SK-N-SH (cell line): ENCODE measurements around the gene CISTR.

Experiments
- EP300 ChIP-seq, 2 experiments: IDR thresholded peaks; 2 replicates each; pipeline versions ENCODE4 v1.4.0 to v1.6.1; 2012; ENCODE audit warnings: borderline replicate concordance in 1 of 2, low read depth in 1 of 2, low read length in 1 of 2
- FOSL2 ChIP-seq: IDR thresholded peaks from 2 replicates; pipeline ENCODE4 v1.4.0; 2012; ENCODE audit warnings: low read depth, mild to moderate bottlenecking, moderate library complexity, borderline replicate concordance
- FOXJ3 ChIP-seq: sonication (generic); formaldehyde crosslinking; IDR thresholded peaks from 2 replicates; pipeline ENCODE4 v1.5.1; 2020; ENCODE audit warnings: mild to moderate bottlenecking, missing genetic modification reagents
- NRF1 ChIP-seq: IDR thresholded peaks from 2 replicates; pipeline ENCODE4 v1.6.1; 2012; ENCODE audit warnings: low read depth, mild to moderate bottlenecking, low read length
- POLR2AphosphoS5 ChIP-seq: IDR thresholded peaks from 2 replicates; pipeline ENCODE4 v1.6.1; 2012; ENCODE audit warnings: low read depth, low read length
- RAD21 ChIP-seq: IDR thresholded peaks from 2 replicates; pipeline ENCODE4 v1.6.1; 2012; ENCODE audit warnings: mild to moderate bottlenecking, low read length
- RCOR1 ChIP-seq: fragments of 150-350 bp; IDR thresholded peaks from 2 replicates; pipeline ENCODE4 v1.6.1; 2017; ENCODE audit warnings: antibody characterized with exemption, low read length
- RXRA ChIP-seq: IDR thresholded peaks from 2 replicates; pipeline ENCODE4 v1.4.0; 2012; ENCODE audit warnings: low read depth, mild to moderate bottlenecking, borderline replicate concordance
- TF ChIP-seq, protein P1 (sequence below): IDR thresholded peaks from 2 replicates; pipeline ENCODE4; 2012
- TF ChIP-seq, protein P2 (sequence below): fragments of 200-600 bp; sonication (generic); IDR thresholded peaks from 2 replicates; pipeline ENCODE4 v1.6.1; 2017; ENCODE audit warnings: antibody characterized with exemption, mild to moderate bottlenecking, moderate library complexity
- TF ChIP-seq, protein P3 (sequence below): IDR thresholded peaks from 2 replicates; pipeline ENCODE4 v1.4.0; 2012; ENCODE audit warnings: low read depth
- TF ChIP-seq, protein P4 (sequence below): IDR thresholded peaks from 2 replicates; pipeline ENCODE4 v1.6.1; 2012; ENCODE audit warnings: mild to moderate bottlenecking, low read depth, low read length, moderate library complexity

DNA sequence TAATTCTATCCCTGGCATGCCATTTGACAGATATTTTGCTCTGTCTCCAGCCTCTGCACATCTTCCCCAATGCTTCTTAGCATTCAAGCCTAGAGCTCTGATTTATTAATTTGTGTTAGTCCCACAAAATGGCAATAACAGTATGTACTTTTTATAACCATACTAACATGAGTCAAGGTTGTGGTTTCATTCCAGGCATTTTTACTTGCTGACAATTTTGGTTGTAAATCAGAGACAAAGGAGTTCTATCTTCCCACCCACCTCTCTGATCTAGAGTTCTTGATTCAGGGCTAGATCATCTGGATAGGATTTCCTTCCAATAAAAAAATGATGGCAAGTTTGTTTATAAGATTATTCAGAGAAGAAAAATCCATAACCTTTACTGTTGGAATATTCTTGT, 18.5 kb upstream of the CISTR start:
- TF ChIP-seq, protein P1, sequence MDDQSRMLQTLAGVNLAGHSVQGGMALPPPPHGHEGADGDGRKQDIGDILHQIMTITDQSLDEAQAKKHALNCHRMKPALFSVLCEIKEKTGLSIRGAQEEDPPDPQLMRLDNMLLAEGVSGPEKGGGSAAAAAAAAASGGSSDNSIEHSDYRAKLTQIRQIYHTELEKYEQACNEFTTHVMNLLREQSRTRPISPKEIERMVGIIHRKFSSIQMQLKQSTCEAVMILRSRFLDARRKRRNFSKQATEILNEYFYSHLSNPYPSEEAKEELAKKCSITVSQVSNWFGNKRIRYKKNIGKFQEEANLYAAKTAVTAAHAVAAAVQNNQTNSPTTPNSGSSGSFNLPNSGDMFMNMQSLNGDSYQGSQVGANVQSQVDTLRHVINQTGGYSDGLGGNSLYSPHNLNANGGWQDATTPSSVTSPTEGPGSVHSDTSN, result peak; percentile 78
- TF ChIP-seq RAD21, result no peak
- peak; percentile 84 for TF ChIP-seq FOSL2
- TF ChIP-seq, protein P2, sequence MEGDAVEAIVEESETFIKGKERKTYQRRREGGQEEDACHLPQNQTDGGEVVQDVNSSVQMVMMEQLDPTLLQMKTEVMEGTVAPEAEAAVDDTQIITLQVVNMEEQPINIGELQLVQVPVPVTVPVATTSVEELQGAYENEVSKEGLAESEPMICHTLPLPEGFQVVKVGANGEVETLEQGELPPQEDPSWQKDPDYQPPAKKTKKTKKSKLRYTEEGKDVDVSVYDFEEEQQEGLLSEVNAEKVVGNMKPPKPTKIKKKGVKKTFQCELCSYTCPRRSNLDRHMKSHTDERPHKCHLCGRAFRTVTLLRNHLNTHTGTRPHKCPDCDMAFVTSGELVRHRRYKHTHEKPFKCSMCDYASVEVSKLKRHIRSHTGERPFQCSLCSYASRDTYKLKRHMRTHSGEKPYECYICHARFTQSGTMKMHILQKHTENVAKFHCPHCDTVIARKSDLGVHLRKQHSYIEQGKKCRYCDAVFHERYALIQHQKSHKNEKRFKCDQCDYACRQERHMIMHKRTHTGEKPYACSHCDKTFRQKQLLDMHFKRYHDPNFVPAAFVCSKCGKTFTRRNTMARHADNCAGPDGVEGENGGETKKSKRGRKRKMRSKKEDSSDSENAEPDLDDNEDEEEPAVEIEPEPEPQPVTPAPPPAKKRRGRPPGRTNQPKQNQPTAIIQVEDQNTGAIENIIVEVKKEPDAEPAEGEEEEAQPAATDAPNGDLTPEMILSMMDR, result no peak
- TF ChIP-seq EP300 (IDR thresholded peaks at IDR 0.05; ENCODE audit: borderline replicate concordance in 1 of 2, low read depth in 1 of 2, low read length in 1 of 2), result peak in 1 of 2 experiments; percentile 66; a peak in 1 of 4 replicates
- TF ChIP-seq POLR2AphosphoS5, result peak; percentile 32; the same call in 1 of the 2 replicates
- TF ChIP-seq, protein P3, sequence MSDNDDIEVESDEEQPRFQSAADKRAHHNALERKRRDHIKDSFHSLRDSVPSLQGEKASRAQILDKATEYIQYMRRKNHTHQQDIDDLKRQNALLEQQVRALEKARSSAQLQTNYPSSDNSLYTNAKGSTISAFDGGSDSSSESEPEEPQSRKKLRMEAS, result 0 out of 2 replicates have a peak, but pooled peaks have one; percentile 14
- peak; percentile 26; the same call in 1 of the 2 replicates for TF ChIP-seq RXRA
- TF ChIP-seq, protein P4, sequence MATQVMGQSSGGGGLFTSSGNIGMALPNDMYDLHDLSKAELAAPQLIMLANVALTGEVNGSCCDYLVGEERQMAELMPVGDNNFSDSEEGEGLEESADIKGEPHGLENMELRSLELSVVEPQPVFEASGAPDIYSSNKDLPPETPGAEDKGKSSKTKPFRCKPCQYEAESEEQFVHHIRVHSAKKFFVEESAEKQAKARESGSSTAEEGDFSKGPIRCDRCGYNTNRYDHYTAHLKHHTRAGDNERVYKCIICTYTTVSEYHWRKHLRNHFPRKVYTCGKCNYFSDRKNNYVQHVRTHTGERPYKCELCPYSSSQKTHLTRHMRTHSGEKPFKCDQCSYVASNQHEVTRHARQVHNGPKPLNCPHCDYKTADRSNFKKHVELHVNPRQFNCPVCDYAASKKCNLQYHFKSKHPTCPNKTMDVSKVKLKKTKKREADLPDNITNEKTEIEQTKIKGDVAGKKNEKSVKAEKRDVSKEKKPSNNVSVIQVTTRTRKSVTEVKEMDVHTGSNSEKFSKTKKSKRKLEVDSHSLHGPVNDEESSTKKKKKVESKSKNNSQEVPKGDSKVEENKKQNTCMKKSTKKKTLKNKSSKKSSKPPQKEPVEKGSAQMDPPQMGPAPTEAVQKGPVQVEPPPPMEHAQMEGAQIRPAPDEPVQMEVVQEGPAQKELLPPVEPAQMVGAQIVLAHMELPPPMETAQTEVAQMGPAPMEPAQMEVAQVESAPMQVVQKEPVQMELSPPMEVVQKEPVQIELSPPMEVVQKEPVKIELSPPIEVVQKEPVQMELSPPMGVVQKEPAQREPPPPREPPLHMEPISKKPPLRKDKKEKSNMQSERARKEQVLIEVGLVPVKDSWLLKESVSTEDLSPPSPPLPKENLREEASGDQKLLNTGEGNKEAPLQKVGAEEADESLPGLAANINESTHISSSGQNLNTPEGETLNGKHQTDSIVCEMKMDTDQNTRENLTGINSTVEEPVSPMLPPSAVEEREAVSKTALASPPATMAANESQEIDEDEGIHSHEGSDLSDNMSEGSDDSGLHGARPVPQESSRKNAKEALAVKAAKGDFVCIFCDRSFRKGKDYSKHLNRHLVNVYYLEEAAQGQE, result no peak
- no peak for TF ChIP-seq FOXJ3 (CRISPR knock-in tag)
- TF ChIP-seq RCOR1, result no peak
- no peak for TF ChIP-seq NRF1
